ENCODE results near the gene WFDC1. TPM values are rescaled to one million over a fixed set of nuclear protein-coding genes. Genes with fewer than 3 reads are reported as not detected.

WFDC1 gene
- total and polyA plus RNA-seq, 2 of the 4 experiments (the other 2 are of a cell fraction) = 4.7 to 6.8 TPM

DNA sequence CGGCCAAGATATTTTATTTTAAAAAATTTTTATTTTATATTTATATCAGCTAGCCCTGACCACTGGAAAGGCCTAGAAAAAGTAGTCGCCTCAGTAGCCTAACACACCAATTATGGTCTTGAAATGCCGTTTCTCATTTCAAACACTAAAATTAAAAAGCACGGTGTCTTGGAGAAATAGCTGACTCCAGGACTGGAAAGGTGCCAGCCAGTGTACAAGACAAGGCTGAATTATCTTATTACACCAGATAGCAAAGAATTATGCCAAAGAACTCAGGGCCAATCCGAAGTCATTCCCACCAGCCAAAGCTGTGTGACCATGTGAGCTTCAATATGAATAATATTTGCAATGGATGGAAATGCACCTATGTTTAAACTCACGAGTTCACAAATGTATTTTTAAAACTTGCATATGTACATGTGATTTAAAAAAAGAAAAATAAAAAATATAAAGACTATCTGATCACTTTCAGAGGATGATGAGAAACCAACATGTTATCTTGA lies 53.8 kb downstream of the WFDC1 start:
- no peak for DNase-seq
- Histone ChIP-seq H2BK15ac (ENCODE audit: low read depth, low read length) (no peak overlapping the region), H3K9me1 (ENCODE audit: insufficient read depth, low read length) (no peaks in the 10 kb centered on the region), H4K5ac (ENCODE audit: low read depth, low read length) (no peak overlapping the region), H3K4ac (ENCODE audit: low read depth, low read length) (no peak overlapping the region), H3K4me3 (ENCODE audit: insufficient read depth, low read depth, low read length) (no peak overlapping the region), H4K91ac (ENCODE audit: insufficient read depth, low read depth, low read length) (no peak overlapping the region), H3K9ac (ENCODE audit: low read depth, low read length) (no peak overlapping the region), H2AK5ac (ENCODE audit: low read depth, low read length) (no peak overlapping the region), H2BK20ac (ENCODE audit: low read depth, low read length) (no peak overlapping the region), H3K4me2 (ENCODE audit: low read depth, low read length) (no peak overlapping the region), H4K8ac (ENCODE audit: low read depth in 2 of 2, low read length in 2 of 2) (no peak overlapping the region), H2BK5ac (ENCODE audit: low read depth, low read length, poor library complexity, severe bottlenecking) (no peak overlapping the region), H3K23ac (ENCODE audit: low read depth, low read length) (no peak overlapping the region), H3K27ac (ENCODE audit: insufficient read depth, low read length) (no peak overlapping the region), H3K27me3 (ENCODE audit: control insufficient read depth, insufficient read depth, low read length) (peaks cover 64% of the 10 kb centered on the region), H3K4me1 (ENCODE audit: control insufficient read depth, insufficient read depth, low read length) (no peaks in the 10 kb centered on the region), H3K56ac (ENCODE audit: extremely low read depth, insufficient read depth, low read length) (no peak overlapping the region), H3K14ac (replicated peaks; ENCODE audit: low read depth, low read length) (no peak overlapping the region), H3K36me3 (ENCODE audit: control insufficient read depth, insufficient read depth, low read length) (no peaks in the 10 kb centered on the region), H2BK120ac (ENCODE audit: low read depth, low read length) (no peak overlapping the region), H3K18ac (ENCODE audit: low read depth, low read length) (no peak overlapping the region), H3K79me1 (ENCODE audit: low read depth in 1 of 2, low read length in 2 of 2) (no peaks in the 10 kb centered on the region), H3K9me3 (ENCODE audit: control insufficient read depth, insufficient read depth, low read length) (no peaks in the 10 kb centered on the region), H2AK9ac (replicated peaks; ENCODE audit: low read depth, low read length, poor library complexity) (no peak overlapping the region), H2AFZ (replicated peaks; ENCODE audit: low read length, poor library complexity) (no peak overlapping the region), H4K20me1 (ENCODE audit: insufficient read depth, low read length) (no peaks in the 10 kb centered on the region)
- dilution Hi-C loops (cut with HindIII; ENCODE audit: low sequenced_read_pairs, unreplicated experiment) (no loop called here), intact Hi-C loops (cut with micrococcal nuclease) (no loop called here), in situ Hi-C loops (cut with MboI; ENCODE audit: low sequenced_read_pairs) (no loop called here)
- WGBS, 2 experiments (ENCODE audit: extremely low coverage in 2 of 2, insufficient read length in 1 of 2) = no CpG with 5 or more reads among the region's 6 CpGs
- no TSS peak for BruUV-seq (replicated peaks)
- ATAC-seq (ENCODE audit: low read depth) = no peak
- CTCF ChIA-PET = no interaction called here
- POLR2A ChIA-PET (ENCODE audit: unreplicated experiment) = no interaction called here
- no peak for TF ChIP-seq CEBPB (IDR thresholded peaks at IDR 0.05; ENCODE audit: low read depth, low read length)
- TF ChIP-seq BHLHE40 (IDR thresholded peaks at IDR 0.05; ENCODE audit: low read depth, low read length) = no peak
- TF ChIP-seq, protein P1, sequence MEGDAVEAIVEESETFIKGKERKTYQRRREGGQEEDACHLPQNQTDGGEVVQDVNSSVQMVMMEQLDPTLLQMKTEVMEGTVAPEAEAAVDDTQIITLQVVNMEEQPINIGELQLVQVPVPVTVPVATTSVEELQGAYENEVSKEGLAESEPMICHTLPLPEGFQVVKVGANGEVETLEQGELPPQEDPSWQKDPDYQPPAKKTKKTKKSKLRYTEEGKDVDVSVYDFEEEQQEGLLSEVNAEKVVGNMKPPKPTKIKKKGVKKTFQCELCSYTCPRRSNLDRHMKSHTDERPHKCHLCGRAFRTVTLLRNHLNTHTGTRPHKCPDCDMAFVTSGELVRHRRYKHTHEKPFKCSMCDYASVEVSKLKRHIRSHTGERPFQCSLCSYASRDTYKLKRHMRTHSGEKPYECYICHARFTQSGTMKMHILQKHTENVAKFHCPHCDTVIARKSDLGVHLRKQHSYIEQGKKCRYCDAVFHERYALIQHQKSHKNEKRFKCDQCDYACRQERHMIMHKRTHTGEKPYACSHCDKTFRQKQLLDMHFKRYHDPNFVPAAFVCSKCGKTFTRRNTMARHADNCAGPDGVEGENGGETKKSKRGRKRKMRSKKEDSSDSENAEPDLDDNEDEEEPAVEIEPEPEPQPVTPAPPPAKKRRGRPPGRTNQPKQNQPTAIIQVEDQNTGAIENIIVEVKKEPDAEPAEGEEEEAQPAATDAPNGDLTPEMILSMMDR (conservative IDR thresholded peaks at IDR 0.05; ENCODE audit: low read depth, low read length) = no peak
- TF ChIP-seq MAFK (IDR thresholded peaks at IDR 0.05; ENCODE audit: low read depth, low read length) = no peak
- TF ChIP-seq SMC3 (IDR thresholded peaks at IDR 0.05; ENCODE audit: low read depth, low read length) = no peak
- no peak for TF ChIP-seq MXI1 (IDR thresholded peaks at IDR 0.05; ENCODE audit: borderline replicate concordance, low read depth, low read length)
- no peak for TF ChIP-seq CHD1 (IDR thresholded peaks at IDR 0.05; ENCODE audit: low read depth, low read length)
- TF ChIP-seq, protein P2, sequence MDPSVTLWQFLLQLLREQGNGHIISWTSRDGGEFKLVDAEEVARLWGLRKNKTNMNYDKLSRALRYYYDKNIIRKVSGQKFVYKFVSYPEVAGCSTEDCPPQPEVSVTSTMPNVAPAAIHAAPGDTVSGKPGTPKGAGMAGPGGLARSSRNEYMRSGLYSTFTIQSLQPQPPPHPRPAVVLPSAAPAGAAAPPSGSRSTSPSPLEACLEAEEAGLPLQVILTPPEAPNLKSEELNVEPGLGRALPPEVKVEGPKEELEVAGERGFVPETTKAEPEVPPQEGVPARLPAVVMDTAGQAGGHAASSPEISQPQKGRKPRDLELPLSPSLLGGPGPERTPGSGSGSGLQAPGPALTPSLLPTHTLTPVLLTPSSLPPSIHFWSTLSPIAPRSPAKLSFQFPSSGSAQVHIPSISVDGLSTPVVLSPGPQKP (IDR thresholded peaks at IDR 0.05; ENCODE audit: borderline replicate concordance, low read depth, low read length) = no peak
- no peak for TF ChIP-seq RFX5 (IDR thresholded peaks at IDR 0.05; ENCODE audit: low read depth, low read length)
- no peak for TF ChIP-seq POLR2A (IDR thresholded peaks at IDR 0.05; ENCODE audit: low read depth, low read length)
- TF ChIP-seq RAD21 (IDR thresholded peaks at IDR 0.05; ENCODE audit: low read length) = no peak
- TF ChIP-seq NFE2L2 (IDR thresholded peaks at IDR 0.05; ENCODE audit: low read depth, low read length) = no peak
- no peak for TF ChIP-seq MAZ (IDR thresholded peaks at IDR 0.05; ENCODE audit: borderline replicate concordance, low read depth, low read length)
- TF ChIP-seq, protein P3, sequence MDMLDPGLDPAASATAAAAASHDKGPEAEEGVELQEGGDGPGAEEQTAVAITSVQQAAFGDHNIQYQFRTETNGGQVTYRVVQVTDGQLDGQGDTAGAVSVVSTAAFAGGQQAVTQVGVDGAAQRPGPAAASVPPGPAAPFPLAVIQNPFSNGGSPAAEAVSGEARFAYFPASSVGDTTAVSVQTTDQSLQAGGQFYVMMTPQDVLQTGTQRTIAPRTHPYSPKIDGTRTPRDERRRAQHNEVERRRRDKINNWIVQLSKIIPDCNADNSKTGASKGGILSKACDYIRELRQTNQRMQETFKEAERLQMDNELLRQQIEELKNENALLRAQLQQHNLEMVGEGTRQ (IDR thresholded peaks at IDR 0.05; ENCODE audit: low read depth, low read length) = no peak

All from IMR-90 (cell line).